K562 (cell line): ENCODE measurements around the gene GPS2. TPM values are rescaled to one million over a fixed set of nuclear protein-coding genes. Genes with fewer than 3 reads are reported as not detected.

Experiments used
- EP300 ChIP-seq: IDR thresholded peaks from 2 replicates; pipeline ENCODE4 v1.6.1; 2012; ENCODE audit warnings: low read length, improper control_type of control experiment
- FOSL1 ChIP-seq: fragments of 200-800 bp; sonication (Bioruptor generic); conservative IDR thresholded peaks from 2 replicates; pipeline ENCODE4 v1.6.1; 2016; ENCODE audit warnings: missing genetic modification characterization, missing compliant biosample characterization
- HDAC1 ChIP-seq, 2 experiments: fragments of 450-650 bp; IDR thresholded peaks; 2 replicates each; pipeline ENCODE4 v1.6.1; 2016 to 2017; ENCODE audit warnings: inconsistent platforms in 1 of 2, mild to moderate bottlenecking in 1 of 2, moderate library complexity in 1 of 2
- MAZ ChIP-seq, 2 experiments: fragments of 450-650 bp in 1 of 2; sonication (generic) in 1 of 2; formaldehyde crosslinking; IDR thresholded peaks in 1 of 2; conservative IDR thresholded peaks in 1 of 2; 2 replicates each; pipeline versions ENCODE4 v1.4.0 to v1.5.0; 2020; ENCODE audit warnings: mild to moderate bottlenecking in 1 of 2, missing genetic modification reagents in 1 of 2
- NCOR1 ChIP-seq: fragments of 450-650 bp; IDR thresholded peaks from 2 replicates; pipeline ENCODE4 v1.6.1; 2016; ENCODE audit warnings: mild to moderate bottlenecking, moderate library complexity
- PHF8 ChIP-seq: fragments of 200-600 bp; sonication (generic); IDR thresholded peaks from 2 replicates; pipeline ENCODE4 v1.6.1; 2012; ENCODE audit warnings: mixed run types, mild to moderate bottlenecking, inconsistent platforms, low read length, moderate library complexity, borderline replicate concordance
- POLR2A ChIP-seq: fragments of 450-650 bp; conservative IDR thresholded peaks from 2 replicates; pipeline ENCODE4 v1.6.1; 2016
- SMARCE1 ChIP-seq: fragments of 450-650 bp; IDR thresholded peaks from 2 replicates; pipeline ENCODE4 v1.7.1; 2016; ENCODE audit warnings: mild to moderate bottlenecking
- SUPT5H ChIP-seq: fragments of 450-650 bp; IDR thresholded peaks from 2 replicates; pipeline ENCODE4 v1.6.1; 2016
- TAF9B ChIP-seq: fragments of 450-650 bp; IDR thresholded peaks from 2 replicates; pipeline ENCODE4 v1.6.1; 2018; ENCODE audit warnings: mild to moderate bottlenecking; ENCODE audit not compliant: partially characterized antibody
- TBP ChIP-seq: optimal IDR thresholded peaks from 2 replicates; pipeline ENCODE3; 2011; ENCODE audit warnings: low read depth, low read length, improper control_type of control experiment
- TCF7L2 ChIP-seq: fragments of 150-350 bp; IDR thresholded peaks from 2 replicates; pipeline ENCODE4 v1.6.1; 2016; ENCODE audit warnings: low read depth, mild to moderate bottlenecking, low read length, moderate library complexity
- ZNF75A ChIP-seq: fragments of 450-650 bp; formaldehyde crosslinking; IDR thresholded peaks from 2 replicates; pipeline ENCODE4 v1.4.0; 2020; ENCODE audit warnings: mild to moderate bottlenecking
- polyA plus RNA-seq, 8 experiments: library from polyadenylated mRNA; depleted of rRNA in 4 of 8; stranded (reverse) in 5 of 8; unstranded in 3 of 8; fragments of >200 nt; fragmentation: Nextera tagmentation in 2 of 8; fragmentation: Illumina TruSeq in 1 of 8; extraction: Ambion mirVana in 2 of 8; extraction: Trizol in 1 of 8; gene quantifications; 2 replicates each; pipeline versions ENCODE4 v1.2.1 to v1.2.3, GENCODE V29; 2011 to 2014; ENCODE audit warnings: inconsistent platforms in 1 of 8, missing spikeins in 1 of 8
- total RNA-seq, 7 experiments: library from RNA; depleted of rRNA in 6 of 7; stranded (reverse); fragments of >200 nt in 6 of 7; fragmentation: Illumina TruSeq in 2 of 7; extraction: Trizol in 2 of 7; gene quantifications; 2 replicates each; pipeline versions ENCODE4 v1.2.1 to v1.2.3, GENCODE V29; 2011 to 2021; ENCODE audit warnings: low replicate concordance in 1 of 7
- TF ChIP-seq, protein P1 (sequence below): fragments of 450-650 bp; IDR thresholded peaks from 2 replicates; pipeline ENCODE4 v1.6.1; 2018; ENCODE audit not compliant: partially characterized antibody
- TF ChIP-seq, protein P2 (sequence below): fragments of 450-650 bp; IDR thresholded peaks from 2 replicates; pipeline ENCODE4 v1.6.1; 2016
- TF ChIP-seq, protein P3 (sequence below): fragments of 250-450 bp; sonication (Bioruptor Pico); IDR thresholded peaks from 2 replicates; pipeline ENCODE4 v1.4.0; 2020; ENCODE audit warnings: borderline replicate concordance
- TF ChIP-seq, protein P4 (sequence below), 3 experiments: fragments of 200-800 bp in 1 of 3; fragments of 250-450 bp in 1 of 3; fragments of 450-650 bp in 1 of 3; sonication (Bioruptor Pico) in 1 of 3; sonication (Bioruptor generic) in 1 of 3; formaldehyde crosslinking in 1 of 3; IDR thresholded peaks; 2 replicates each; pipeline versions ENCODE4 v1.6.1 to v1.8.0; 2016 to 2022; ENCODE audit warnings: mild to moderate bottlenecking in 2 of 3, missing genetic modification characterization in 2 of 3, missing compliant biosample characterization in 1 of 3, moderate library complexity in 1 of 3

Gene GPS2
- total and polyA plus RNA-seq, 9 of the 15 experiments (the other 6 are each of a cell fraction or from before 2014, with no cell fraction given): 18.3 to 75.7 (median 37.0) TPM

DNA sequence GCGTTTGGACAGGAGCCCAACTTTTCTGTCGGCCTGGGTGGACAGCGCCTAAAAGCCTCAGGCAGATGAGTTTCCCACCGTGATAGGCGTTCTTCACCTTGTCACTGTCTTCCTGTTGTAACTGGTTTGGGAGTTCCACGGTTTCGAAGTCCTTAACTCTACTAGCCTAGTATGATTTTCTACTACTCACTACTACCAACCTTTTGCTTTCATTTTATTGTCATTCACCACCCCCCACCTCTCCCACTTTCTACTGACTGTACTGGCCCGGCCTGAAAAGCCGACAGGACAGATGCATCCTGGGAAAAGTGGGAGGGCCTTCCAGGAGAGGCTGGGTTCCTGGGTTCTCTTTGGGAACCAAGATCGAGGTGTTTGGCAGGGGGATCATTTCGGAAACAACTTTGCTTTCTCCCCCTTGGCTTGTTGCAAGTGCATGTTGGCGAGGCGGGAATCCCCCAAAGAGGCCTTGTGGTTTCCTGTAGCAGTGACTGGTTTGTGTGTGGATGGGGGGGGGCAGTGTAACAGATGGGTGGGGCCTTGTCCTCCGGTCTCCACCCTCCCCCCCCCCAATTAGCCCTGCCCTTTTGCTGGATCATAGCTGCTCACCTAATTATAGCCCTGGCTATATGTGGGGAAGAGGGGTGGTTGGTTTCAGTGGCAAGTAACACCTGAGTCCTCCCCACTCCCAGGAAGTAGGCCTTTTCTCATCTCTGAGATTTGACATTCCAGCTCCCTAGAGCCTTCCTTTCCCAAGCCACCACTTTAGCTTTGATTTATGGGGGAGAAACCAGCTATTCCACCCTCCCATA is 6.3 kb downstream of the GPS2 start (continued):
- TF ChIP-seq, protein P1, sequence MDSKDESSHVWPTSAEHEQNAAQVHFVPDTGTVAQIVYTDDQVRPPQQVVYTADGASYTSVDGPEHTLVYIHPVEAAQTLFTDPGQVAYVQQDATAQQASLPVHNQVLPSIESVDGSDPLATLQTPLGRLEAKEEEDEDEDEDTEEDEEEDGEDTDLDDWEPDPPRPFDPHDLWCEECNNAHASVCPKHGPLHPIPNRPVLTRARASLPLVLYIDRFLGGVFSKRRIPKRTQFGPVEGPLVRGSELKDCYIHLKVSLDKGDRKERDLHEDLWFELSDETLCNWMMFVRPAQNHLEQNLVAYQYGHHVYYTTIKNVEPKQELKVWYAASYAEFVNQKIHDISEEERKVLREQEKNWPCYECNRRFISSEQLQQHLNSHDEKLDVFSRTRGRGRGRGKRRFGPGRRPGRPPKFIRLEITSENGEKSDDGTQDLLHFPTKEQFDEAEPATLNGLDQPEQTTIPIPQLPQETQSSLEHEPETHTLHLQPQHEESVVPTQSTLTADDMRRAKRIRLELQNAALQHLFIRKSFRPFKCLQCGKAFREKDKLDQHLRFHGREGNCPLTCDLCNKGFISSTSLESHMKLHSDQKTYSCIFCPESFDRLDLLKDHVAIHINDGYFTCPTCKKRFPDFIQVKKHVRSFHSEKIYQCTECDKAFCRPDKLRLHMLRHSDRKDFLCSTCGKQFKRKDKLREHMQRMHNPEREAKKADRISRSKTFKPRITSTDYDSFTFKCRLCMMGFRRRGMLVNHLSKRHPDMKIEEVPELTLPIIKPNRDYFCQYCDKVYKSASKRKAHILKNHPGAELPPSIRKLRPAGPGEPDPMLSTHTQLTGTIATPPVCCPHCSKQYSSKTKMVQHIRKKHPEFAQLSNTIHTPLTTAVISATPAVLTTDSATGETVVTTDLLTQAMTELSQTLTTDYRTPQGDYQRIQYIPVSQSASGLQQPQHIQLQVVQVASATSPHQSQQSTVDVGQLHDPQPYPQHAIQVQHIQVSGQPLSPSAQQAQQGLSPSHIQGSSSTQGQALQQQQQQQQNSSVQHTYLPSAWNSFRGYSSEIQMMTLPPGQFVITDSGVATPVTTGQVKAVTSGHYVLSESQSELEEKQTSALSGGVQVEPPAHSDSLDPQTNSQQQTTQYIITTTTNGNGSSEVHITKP: peak; percentile 94
- TF ChIP-seq SMARCE1 (0 out of 2 replicates have a peak, but pooled peaks have one; percentile 21), FOSL1 (0 out of 2 replicates have a peak, but pooled peaks have one; percentile 14), MAZ (CRISPR knock-in tag; conservative IDR thresholded peaks at IDR 0.05 in 1 of 2, IDR thresholded peaks at IDR 0.05 in 1 of 2) (peak; percentile 15 to 34; a peak in 1 of 4 replicates), TAF9B (peak; percentile 48), TCF7L2 (0 out of 2 replicates have a peak, but pooled peaks have one; percentile 15), ZNF75A (CRISPR knock-in tag) (peak; percentile 76; the same call in 1 of the 2 replicates), SUPT5H (peak; percentile 81), NCOR1 (0 out of 2 replicates have a peak, but pooled peaks have one; percentile 17), EP300 (no peak), POLR2A (peak; percentile 92), HDAC1 (IDR thresholded peaks at IDR 0.05) (no peak), TBP (peak; percentile 79), PHF8 (peak; percentile 22; the same call in 1 of the 2 replicates)
- TF ChIP-seq, protein P2, sequence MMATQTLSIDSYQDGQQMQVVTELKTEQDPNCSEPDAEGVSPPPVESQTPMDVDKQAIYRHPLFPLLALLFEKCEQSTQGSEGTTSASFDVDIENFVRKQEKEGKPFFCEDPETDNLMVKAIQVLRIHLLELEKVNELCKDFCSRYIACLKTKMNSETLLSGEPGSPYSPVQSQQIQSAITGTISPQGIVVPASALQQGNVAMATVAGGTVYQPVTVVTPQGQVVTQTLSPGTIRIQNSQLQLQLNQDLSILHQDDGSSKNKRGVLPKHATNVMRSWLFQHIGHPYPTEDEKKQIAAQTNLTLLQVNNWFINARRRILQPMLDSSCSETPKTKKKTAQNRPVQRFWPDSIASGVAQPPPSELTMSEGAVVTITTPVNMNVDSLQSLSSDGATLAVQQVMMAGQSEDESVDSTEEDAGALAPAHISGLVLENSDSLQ: peak; percentile 35; the same call in 1 of the 2 replicates
- TF ChIP-seq, protein P3, sequence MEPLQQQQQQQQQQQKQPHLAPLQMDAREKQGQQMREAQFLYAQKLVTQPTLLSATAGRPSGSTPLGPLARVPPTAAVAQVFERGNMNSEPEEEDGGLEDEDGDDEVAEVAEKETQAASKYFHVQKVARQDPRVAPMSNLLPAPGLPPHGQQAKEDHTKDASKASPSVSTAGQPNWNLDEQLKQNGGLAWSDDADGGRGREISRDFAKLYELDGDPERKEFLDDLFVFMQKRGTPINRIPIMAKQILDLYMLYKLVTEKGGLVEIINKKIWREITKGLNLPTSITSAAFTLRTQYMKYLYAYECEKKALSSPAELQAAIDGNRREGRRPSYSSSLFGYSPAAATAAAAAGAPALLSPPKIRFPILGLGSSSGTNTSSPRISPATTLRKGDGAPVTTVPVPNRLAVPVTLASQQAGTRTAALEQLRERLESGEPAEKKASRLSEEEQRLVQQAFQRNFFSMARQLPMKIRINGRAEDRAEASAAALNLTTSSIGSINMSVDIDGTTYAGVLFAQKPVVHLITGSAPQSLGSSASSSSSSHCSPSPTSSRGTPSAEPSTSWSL (CRISPR knock-in tag): no peak
- TF ChIP-seq, protein P4, sequence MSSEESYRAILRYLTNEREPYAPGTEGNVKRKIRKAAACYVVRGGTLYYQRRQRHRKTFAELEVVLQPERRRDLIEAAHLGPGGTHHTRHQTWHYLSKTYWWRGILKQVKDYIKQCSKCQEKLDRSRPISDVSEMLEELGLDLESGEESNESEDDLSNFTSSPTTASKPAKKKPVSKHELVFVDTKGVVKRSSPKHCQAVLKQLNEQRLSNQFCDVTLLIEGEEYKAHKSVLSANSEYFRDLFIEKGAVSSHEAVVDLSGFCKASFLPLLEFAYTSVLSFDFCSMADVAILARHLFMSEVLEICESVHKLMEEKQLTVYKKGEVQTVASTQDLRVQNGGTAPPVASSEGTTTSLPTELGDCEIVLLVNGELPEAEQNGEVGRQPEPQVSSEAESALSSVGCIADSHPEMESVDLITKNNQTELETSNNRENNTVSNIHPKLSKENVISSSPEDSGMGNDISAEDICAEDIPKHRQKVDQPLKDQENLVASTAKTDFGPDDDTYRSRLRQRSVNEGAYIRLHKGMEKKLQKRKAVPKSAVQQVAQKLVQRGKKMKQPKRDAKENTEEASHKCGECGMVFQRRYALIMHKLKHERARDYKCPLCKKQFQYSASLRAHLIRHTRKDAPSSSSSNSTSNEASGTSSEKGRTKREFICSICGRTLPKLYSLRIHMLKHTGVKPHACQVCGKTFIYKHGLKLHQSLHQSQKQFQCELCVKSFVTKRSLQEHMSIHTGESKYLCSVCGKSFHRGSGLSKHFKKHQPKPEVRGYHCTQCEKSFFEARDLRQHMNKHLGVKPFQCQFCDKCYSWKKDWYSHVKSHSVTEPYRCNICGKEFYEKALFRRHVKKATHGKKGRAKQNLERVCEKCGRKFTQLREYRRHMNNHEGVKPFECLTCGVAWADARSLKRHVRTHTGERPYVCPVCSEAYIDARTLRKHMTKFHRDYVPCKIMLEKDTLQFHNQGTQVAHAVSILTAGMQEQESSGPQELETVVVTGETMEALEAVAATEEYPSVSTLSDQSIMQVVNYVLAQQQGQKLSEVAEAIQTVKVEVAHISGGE (CRISPR knock-in tag; IDR thresholded peaks at IDR 0.05): no peak
